DMS 273 (cell line): Measurements from ENCODE around the gene PRCC.
"Not testable (repeated sequence)": the region's sequence is repeated elsewhere in the genome, so short reads cannot be mapped to it uniquely, and the experiment has no call there.

Experiments used
- DNase-seq: peaks from one replicate; lab custom pipeline; 2025; ENCODE audit not compliant: unreplicated experiment; lab: John Stamatoyannopoulos, UW

PRCC gene

GRCh38 chr1:156744344-156744743 is 23.0 kb upstream of the PRCC start:
- DNase-seq = no peak

DNA sequence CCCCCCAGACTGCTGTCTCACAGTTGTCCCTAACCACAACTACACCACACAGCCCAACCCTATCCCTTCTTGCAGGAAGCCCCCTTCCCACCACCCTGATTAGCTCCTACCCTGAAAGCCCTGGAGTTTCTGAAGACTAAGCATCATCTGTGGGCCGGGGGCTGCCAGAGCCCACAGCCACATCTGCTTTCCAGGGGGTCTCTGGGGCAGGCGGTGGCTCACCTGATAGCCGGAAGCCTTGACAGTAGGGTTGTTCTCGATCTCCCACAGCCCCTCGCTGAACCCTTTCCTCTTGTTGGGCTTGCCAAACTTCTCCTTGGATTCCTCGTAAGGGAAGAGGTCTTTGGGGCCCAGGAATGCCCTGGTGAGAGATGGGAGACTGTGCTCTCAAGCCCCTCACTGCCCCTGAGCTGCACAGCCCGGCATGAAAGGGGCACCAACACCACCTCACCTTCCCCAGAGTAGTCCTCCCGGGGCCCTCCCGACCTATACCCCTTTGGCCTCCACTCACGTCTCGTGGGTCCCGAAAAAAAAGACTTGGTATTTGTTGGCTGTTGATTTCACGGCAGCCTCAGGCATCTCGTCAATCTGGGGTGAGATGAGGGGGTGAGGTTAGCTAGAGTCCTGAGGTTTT is 22.4 kb upstream of the PRCC start:
- no peak for DNase-seq

DNA sequence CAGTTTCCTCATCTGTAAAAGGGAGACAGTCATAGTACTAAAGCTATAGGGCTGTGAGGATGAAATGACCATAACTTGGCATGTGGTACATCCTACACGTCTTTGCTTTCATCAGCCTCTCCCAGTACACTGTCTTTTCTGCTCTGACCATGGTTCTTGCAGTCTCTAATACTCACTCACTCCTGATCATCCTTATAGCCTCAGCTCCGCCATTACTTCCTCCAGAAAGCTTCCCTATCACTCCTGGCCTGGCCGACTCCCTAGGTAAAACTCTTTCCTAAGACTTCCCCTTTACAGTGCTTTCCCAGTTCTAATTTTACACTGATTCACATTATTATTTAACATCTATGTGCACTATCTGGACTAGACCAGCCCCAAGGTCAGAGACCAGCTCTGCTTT is 21.5 kb upstream of the PRCC start:
- DNase-seq = no peak

GRCh38 chr1:156746406-156746727 is 21.0 kb upstream of the PRCC start:
- no peak for DNase-seq

GRCh38 chr1:156746728-156747631 is 20.4 kb upstream of the PRCC start:
- DNase-seq = peak; percentile 79

DNA sequence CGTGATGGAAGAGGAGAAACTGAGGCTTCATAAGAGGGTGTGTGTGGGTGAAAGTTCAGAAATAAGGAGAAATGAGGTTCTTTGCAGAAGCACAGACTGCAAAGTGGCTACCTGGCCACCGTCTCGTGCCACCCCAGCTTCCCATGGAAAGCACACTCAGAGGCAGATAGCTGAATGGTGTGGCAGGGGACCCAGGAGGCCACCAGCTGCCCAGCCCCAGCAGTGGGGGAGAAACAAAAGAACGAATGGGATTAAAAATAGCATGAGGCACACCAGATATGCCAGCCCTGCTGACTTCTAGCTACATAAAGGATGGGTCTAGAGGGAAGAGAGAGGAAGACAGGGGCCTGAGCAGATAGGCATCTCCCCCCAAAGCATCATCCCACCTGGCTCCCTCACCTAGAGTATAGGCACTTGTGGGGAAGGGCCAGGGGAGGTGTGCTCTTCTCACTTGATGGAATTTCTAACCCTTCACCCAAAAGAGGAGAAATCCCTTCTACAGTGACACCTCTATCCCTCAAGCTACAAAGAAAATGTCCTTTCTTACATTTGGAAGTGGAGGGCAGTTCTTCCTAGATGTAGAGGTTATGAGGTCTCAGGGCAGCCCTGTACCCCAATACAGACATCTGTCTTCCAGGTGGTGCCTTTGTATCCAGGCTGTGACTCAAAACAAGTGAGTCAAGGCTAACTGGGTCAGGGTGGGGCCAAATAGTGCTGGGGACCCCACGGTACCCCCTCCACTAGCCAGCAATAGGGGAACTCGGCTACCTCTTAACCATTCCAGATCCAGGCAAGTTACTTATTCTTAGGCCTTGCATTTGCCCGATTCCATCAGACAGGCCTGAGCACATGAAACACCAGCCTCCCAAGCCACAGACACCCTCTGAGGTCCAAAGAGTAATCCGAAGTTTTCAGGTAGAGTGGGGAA is 19.3 kb upstream of the PRCC start:
- no peak for DNase-seq

GRCh38 chr1:156748670-156749418 is 18.5 kb upstream of the PRCC start:
- DNase-seq = peak; percentile 62

DNA sequence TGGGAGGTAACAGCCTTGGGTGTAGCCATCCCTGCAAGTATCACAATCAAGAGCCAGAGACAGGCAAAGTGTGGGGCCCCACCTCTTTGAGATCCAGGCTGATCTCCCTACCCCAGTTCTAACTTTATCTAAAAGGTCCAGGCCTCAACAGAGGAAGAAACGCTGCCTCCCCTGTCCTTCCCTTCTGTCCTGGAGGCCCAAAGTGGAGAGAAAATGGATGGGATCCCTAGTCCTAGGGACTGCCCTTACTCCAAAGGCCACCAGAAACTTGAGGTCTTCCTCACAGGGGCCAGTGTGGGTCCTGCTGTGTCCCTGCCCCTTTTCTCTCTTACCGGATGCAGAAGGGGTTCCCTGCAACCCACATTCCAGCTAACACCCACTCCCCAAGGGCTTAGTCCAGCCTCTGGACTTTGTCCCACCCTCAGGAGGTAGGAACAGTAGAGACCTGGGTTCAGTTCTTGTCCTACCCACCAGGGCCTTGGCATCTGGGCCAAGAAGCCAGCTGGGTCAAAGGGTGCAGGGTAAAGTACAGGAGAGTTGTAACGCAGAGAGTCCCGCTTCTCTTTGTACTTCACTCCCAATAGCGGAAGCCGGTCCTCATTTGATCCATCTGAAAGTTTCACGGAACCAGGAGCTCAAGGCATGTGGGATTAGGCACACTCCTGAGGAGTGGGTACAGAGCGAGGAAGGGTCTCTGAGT is 17.8 kb upstream of the PRCC start:
- DNase-seq = peak; percentile 58

DNA sequence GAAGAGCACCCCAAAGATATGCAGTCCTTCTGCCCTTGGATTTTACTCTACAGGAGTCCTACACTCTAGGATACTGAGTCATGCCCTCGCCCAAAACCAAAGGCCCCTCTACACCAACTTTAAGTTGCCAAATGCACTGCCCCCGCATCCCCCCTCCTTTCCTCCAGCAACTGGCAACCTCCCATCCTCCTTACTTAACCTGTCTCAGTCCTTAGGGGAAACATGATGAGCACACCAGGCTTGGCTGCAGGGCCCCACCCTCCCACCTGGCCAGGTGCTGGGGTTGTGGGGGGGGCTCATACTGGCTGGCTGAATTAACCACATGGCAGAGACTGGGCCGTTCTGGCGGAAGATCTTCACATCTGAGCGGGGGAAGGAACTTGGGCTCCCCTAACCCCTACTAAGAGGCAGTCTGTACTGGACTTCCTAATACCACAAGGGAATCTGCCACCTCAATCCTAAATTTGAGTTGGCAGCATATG is 17.1 kb upstream of the PRCC start:
- peak; percentile 60 for DNase-seq

- peak; percentile 78 for DNase-seq
Measured at GRCh38 chr1:156750711-156751450, 16.5 kb upstream of the PRCC start.

DNA sequence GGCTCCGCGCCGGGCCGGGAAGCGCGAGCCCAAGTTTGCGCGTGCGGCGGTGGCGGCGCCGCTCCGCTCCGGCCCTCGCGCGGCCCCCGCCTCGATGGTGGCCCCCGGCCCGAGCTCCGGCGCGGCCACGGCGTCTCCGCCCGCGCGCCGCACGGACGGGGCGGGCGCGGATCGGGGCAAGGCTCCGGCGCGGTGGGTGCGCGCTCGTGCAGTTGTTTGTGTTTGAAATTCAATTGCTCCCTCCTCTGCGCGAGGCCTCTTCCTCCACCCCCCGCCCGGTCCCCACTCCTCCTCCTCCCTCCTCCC is 15.9 kb upstream of the PRCC start, which contains the start of gene HDGF:
HDGF (minus strand) TSS at position 225 of the 306 bp plus-strand sequence. CDS start 246 bp downstream, outside the sequence.
- no peak for DNase-seq

DNA sequence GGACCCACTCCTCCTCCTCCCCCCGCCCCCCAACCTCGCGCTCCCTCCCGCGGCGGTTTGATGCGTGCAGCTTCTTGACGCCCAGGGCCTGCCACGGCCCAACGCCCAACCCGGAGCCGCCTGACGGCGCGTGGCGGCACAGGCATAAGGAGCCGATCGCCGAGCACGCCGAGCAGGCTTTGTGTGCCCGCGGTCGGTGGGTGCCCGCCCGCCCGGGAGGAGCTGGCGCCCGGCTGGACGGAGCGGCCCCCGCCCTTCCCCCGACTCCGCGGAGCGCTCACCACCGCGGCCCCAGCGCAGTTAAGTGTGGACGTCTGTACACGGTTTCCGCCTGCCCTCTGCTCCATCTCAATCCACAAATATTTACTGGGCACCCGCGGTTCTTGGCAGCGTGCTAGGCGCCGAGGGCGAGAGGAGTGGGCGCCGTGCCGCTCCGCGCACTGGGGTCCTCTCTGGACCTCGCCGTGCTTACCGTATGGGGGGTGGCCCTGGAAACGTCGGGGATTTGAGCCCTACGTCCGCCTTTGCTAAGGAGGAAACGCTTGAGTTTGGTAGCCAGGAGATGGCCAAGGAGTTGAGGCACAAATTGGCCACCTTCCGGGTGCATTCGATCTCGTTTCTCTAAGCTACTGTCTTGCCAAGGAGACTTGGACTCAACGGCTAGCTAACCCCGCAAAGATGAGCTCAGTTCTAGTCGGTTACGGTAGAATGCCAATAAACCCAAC is 15.4 kb upstream of the PRCC start:
- peak; percentile 99 for DNase-seq

DNA sequence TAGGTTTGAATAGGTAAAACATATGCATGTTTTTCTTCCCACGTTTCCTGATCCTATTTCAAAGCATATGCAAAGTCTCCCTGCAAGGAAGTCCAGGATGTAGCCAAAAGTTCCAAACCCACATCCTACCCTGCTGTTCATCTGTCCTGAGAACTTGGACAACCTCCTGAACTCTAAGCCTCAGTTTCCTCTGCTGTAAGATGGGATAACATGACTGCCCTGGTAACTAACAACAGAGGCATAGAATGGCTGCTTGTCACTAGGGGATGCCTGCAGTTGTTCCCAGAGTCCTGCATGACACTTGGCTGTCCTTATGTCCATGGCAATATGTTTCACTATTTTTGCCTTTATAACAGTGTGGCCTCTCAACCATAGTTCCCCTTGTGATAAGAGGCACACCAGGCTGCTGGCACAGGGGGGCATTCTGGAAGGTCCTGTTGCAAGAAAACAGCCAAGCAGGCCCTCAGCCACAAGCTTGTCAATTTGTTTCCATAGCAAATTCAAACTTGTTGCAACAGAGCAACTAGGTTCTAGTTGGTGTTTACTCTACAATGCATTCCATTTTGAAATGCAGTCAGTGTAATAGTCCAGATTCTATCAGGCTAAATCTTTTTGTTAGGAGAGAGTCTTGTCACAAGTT is 14.4 kb upstream of the PRCC start:
- no peak for DNase-seq

- DNase-seq = peak; percentile 91
Measured at GRCh38 chr1:156754219-156754618, 13.1 kb upstream of the PRCC start.

DNA sequence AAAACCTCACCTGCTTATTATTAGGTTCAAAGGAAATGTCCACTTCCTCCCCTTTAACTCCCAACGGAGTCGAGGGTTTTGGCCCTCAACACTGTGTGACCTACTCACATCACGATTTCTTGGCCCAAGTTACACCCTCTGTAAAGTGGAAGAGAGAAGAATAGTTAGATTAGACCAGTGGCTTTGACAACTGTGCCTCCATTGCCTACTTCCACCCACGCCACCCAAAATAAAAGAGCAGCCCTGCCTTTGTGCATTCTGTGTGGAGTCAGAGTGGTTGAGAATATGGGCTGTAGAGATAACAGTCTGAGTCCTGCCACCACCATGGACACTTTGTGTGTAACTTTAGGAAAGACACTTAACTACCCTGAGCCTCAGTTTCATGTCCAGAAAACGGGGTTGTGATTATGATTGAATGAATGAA is 11.8 kb upstream of the PRCC start:
- DNase-seq = no peak

DNA sequence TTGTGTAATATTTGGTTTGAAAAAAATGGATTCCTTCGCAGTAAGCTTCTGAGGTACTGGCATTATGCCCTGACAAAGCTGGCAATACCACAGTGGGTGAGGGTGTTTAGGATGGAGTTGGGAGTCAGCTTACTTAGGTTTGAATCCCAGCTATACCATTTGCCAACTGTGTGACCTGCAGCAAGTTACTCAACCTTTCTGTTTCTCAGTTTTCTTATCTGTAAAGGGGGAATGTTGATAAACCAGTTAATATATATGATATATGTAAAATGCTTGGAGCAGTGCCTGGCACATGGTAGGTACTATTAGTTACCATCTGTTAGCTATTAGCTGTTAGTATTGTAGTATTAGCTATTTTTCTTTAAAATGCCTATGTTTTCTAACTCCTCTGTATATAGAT is 11.0 kb upstream of the PRCC start:
- no peak for DNase-seq

DNA sequence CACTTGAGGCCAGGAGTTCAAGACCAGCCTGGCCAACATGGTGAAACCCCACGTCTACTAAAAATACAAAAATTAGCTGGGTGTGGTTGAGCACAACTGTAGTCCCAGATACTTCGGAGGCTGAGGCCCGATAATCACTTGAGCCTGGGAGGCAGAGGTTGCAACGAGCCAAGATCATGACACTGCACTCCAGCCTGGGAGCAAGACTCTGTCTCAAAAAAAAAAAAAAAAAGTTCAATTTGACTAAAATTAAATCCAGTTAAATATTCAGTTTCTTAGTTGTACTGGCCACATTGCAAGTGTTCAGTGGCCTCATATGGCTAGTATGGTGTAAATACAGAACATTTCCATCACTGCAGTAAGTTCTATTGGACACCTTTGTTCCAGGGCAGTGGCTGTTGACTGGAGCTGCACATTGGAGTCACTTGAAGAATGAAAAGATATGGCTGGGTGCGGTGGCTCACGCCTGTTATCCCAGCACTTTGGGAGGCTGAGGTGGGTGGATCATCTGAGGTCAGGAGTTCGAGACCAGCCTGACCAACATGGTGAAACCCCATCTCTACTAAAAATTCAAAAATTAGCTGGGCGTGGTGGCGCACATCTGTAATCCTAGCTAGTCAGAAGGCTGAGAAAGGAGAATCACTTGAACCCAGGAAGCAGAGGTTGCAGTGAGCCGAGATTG is 9.6 kb upstream of the PRCC start:
- not testable (repeated sequence) for DNase-seq
